Measurements from ENCODE around the gene SUCNR1.
"Not testable (repeated sequence)": the region's sequence is repeated elsewhere in the genome, so short reads cannot be mapped to it uniquely, and the experiment has no call there.

Gene SUCNR1

GRCh38 chr3:151873398-151873797, at the start of gene SUCNR1:
SUCNR1 (plus strand) TSS chr3:151873643; CDS start chr3:151879893, 6,250 bp downstream.
- no peak for DNase-seq

GRCh38 chr3:151827816-151828215, 45.6 kb upstream of the SUCNR1 start:
- DNase-seq = no peak

GRCh38 chr3:151835751-151836525, 37.5 kb upstream of the SUCNR1 start:
- DNase-seq = no peak

GRCh38 chr3:151837057-151837456, 36.4 kb upstream of the SUCNR1 start:
- no peak for DNase-seq

GRCh38 chr3:151838574-151839312, 34.7 kb upstream of the SUCNR1 start:
- DNase-seq = peak; percentile 30

GRCh38 chr3:151839313-151839631, 34.2 kb upstream of the SUCNR1 start:
- DNase-seq = no peak

- DNase-seq = no peak
Measured at GRCh38 chr3:151841801-151842200, 31.6 kb upstream of the SUCNR1 start.

GRCh38 chr3:151843275-151843674, 30.2 kb upstream of the SUCNR1 start:
- no peak for DNase-seq

- no peak for DNase-seq
Measured at GRCh38 chr3:151845306-151845905, 28.0 kb upstream of the SUCNR1 start.

GRCh38 chr3:151850065-151850464, 23.4 kb upstream of the SUCNR1 start:
- DNase-seq = not testable (repeated sequence)

GRCh38 chr3:151852074-151852811, 21.2 kb upstream of the SUCNR1 start:
- DNase-seq = no peak

- DNase-seq = no peak
Measured at GRCh38 chr3:151856118-151856517, 17.3 kb upstream of the SUCNR1 start.

- DNase-seq = no peak
Measured at GRCh38 chr3:151856641-151857040, 16.8 kb upstream of the SUCNR1 start.

GRCh38 chr3:151859233-151859673, 14.2 kb upstream of the SUCNR1 start:
- no peak for DNase-seq

- no peak for DNase-seq
Measured at GRCh38 chr3:151859905-151860304, 13.5 kb upstream of the SUCNR1 start.

GRCh38 chr3:151863611-151864010, 9.8 kb upstream of the SUCNR1 start:
- DNase-seq = no peak

GRCh38 chr3:151864423-151865101, 8.9 kb upstream of the SUCNR1 start:
- DNase-seq = no peak

GRCh38 chr3:151866711-151867410, 6.6 kb upstream of the SUCNR1 start:
- DNase-seq = no peak

GRCh38 chr3:151867666-151868065, 5.8 kb upstream of the SUCNR1 start:
- no peak for DNase-seq

GRCh38 chr3:151869181-151869580, 4.3 kb upstream of the SUCNR1 start:
- no peak for DNase-seq

- DNase-seq = no peak
Measured at GRCh38 chr3:151871639-151872468, 1.6 kb upstream of the SUCNR1 start.
